WI38 (cell line): Measurements from ENCODE around the gene STK4.
"Not testable (repeated sequence)": the region's sequence is repeated elsewhere in the genome, so short reads cannot be mapped to it uniquely, and the experiment has no call there.

Experiments
- H3K4me3 ChIP-seq: 2 replicates; pipeline ENCODE4 v1.5.1; 2011; ENCODE audit warnings: low read depth, mild to moderate bottlenecking, control low read depth, low read length
- TF ChIP-seq, protein P1 (sequence below): IDR thresholded peaks from 2 replicates; pipeline ENCODE4 v1.5.1; 2012; ENCODE audit warnings: low read depth, mild to moderate bottlenecking, control low read depth, low read length

STK4 gene

DNA sequence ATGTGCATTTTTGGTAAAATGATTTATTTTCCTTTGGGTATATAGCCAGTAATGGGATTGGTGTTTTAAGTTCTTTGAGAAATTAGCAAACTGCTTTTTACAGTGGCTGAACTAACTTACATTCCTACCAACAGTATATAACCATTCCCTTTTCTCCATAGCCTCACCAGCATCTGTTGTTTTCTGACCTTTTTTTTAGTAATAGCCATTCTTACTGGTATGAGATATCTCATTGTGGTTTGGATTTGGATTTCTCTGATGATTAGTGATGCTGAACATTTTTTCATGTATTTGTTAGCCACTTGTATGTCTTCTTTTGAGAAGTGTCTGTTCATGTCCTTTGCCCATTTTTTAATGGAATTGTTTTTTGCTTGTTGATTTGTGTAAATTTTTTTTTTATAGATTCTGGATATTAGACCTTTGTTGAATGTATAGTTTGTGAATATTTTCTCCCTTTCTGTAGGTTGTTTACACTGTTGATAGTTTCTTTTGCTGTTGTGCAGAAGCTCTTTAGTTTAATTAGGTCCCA lies 42.3 kb downstream of the STK4 start:
- TF ChIP-seq, protein P1, sequence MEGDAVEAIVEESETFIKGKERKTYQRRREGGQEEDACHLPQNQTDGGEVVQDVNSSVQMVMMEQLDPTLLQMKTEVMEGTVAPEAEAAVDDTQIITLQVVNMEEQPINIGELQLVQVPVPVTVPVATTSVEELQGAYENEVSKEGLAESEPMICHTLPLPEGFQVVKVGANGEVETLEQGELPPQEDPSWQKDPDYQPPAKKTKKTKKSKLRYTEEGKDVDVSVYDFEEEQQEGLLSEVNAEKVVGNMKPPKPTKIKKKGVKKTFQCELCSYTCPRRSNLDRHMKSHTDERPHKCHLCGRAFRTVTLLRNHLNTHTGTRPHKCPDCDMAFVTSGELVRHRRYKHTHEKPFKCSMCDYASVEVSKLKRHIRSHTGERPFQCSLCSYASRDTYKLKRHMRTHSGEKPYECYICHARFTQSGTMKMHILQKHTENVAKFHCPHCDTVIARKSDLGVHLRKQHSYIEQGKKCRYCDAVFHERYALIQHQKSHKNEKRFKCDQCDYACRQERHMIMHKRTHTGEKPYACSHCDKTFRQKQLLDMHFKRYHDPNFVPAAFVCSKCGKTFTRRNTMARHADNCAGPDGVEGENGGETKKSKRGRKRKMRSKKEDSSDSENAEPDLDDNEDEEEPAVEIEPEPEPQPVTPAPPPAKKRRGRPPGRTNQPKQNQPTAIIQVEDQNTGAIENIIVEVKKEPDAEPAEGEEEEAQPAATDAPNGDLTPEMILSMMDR, result no peak
- no peak overlapping the region for H3K4me3 ChIP-seq

DNA sequence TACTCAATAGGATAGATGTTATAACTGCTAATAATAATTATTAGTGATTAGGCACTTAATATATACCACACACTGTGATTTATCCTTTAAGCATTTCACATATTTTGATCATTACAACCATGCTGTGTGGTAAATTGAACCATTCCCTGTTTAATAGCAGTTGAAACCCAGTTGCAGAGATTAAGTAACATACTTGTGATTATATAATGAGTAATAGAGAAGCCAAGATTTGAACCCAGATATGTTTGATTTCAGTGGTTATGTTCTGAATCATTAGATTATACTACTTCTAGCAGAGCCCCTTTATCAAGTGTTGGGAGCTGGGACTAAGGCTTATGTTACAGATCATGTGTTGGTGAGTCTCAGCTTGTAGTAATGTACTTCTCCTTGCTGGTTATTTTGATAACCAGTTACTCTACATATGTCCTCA lies 44.1 kb downstream of the STK4 start:
- H3K4me3 ChIP-seq, result no peak overlapping the region
- TF ChIP-seq, protein P1, result no peak

DNA sequence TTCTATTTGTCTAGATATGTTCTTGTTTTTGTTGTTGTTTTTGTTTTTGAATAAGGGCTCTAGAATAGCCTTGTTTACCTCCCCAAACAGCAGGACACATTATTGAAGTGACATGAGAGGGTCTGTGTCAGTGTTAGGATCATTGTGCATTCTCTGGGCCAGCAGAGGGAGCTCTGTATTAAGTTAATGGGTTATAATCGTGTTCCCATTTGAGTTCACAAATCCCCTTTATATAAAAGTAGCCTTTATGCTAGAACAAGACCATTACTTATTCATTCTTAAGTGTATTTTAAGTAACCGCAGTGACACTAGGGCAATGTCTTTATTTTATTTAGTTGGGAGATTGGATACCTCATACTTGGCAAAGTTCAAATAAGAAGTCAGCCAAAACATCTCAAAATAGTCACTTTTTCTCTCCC lies 44.8 kb downstream of the STK4 start:
- TF ChIP-seq, protein P1, result peak; percentile 58

DNA sequence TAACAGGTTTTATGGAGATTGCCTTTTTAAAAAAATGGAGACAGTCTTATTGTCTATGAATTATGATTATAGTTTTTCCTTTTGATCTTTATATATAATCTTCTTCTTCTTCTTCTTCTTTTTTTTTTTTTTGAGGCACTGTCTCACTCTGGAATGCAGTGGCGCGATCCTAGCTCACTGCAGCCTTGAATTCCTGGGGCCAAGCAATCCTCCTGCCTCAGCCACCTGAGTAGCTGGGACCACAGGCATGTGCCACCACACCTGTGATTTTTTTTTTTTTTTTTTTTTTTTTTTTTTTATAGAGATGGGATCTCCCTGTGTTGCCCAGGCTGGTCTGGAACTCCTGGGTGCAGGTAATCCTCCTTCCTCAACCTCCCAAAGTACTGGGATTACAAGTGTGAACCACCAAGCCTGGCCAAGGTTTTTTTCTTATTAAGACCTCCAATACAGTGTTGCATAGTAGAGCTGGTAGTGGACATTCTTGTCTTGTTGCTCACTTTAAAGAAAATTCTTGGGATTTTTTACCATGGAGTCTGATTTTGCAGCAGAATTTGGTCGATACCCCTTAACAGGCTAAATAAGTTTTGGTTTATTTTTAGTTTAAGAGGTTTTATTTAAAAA lies 46.5 kb downstream of the STK4 start:
- no peak overlapping the region for H3K4me3 ChIP-seq
- TF ChIP-seq, protein P1, result no peak

More for the DNA sequence above, 44.8 kb downstream of the STK4 start:
- no peak overlapping the region for H3K4me3 ChIP-seq

DNA sequence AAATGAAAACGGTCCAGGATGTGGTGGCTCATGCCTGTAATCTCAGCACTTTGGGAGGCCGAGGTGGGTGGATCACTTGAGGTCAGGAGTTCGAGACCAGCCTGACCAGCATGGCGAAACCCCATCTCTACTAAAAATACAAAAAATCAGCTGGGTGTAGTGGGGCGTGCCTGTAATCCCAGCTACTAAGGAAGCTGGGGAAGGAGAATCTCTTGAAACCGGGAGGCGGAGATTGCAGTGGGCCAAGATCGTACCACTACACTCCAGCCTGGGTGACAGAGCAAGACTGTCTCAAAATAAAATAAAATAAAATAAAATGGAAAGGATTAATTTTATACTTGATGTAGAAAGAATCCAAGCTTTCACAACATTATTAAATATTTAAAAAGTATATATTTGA lies 47.8 kb downstream of the STK4 start:
- not testable (repeated sequence) for H3K4me3 ChIP-seq

DNA sequence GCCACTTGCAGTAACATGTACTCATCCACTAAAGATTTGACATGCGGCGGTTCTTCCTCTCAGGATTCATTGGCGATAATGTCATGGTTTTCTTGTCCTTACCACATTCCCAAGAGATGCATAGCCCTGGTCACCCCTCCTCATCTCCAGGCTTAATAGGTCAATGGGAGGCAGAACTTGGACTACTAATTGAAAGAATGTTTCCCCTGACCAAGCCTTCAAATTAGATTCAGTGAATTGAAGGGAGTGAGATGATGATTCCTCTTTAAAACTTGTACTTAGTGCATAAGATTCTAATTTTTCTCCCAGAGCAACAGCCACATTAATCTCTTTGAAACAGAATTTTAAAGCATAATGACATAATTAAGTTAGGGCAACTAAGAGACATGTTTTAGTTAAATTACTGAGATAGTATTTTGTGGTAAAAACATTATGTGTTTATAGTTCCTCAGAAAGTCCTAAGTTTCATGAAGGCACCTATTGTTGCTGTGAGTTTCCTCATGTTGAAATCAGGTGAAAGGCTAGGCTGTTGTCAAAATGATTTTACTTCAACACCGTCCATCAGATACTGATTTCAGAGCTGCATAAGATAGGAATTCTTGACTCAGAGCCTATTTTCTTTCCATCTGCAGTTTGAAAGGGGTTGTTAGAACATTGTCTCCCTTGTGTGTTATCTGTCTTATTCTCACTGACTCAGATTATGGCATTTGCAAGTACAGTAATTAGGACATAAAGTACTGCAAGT lies 48.5 kb downstream of the STK4 start:
- TF ChIP-seq, protein P1, result no peak
- no peak overlapping the region for H3K4me3 ChIP-seq

DNA sequence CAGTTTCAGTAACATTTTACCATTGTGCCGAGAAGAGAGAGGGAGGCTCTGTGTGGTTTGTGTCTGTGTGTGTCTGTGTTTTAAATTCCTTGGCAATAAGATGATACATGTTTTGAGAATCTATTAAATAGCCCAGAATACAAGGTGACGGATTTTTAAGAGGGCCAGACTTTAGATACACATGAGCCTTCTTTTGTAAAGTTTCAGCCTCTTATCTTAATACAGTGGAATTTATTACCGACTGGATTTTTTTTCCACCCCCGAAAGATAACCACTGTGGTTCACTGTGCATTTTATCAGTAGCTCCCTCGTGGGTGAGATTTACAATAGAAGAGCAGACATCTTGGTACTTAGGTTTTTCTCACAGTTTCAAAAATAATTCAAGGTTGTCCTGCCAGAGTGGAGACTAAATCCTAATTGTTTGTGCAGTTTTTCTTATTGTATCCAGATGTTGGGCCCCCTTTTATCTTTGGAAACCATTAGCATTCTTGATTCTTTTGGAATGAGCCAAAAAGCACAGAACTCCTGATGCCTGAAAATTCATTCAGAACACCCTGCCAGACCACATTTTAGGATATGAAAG lies 49.9 kb downstream of the STK4 start:
- H3K4me3 ChIP-seq, result no peak overlapping the region
- TF ChIP-seq, protein P1, result no peak
